SH-SY5Y (cell line): ENCODE measurements around the gene CACNG5.

Source experiments
- GATA2 ChIP-seq: IDR thresholded peaks from 2 replicates; pipeline ENCODE4 v1.6.1; 2011; ENCODE audit warnings: mild to moderate bottlenecking, low read depth, low read length
- GATA3 ChIP-seq: IDR thresholded peaks from 2 replicates; pipeline ENCODE4 v1.6.1; 2011; ENCODE audit warnings: low read depth, mild to moderate bottlenecking, low read length, moderate library complexity

Gene CACNG5

GRCh38 chr17:66834919-66835454 is at the start of gene CACNG5:
Gene CACNG5 (plus strand): TSS chr17:66835117. CDS start chr17:66877333, 42,216 bp downstream.
- TF ChIP-seq GATA2 (no peak), GATA3 (no peak)

GRCh38 chr17:66786107-66786506 is 48.8 kb upstream of the CACNG5 start:
- no peak for TF ChIP-seq GATA3
- no peak for TF ChIP-seq GATA2

- TF ChIP-seq GATA3 (no peak), GATA2 (no peak)
Observed at GRCh38 chr17:66787914-66788313, 47.0 kb upstream of the CACNG5 start.

- TF ChIP-seq GATA3 (no peak), GATA2 (no peak)
Observed at GRCh38 chr17:66789093-66789492, 45.8 kb upstream of the CACNG5 start.

- TF ChIP-seq GATA3 (no peak), GATA2 (no peak)
Observed at GRCh38 chr17:66789961-66790437, 44.9 kb upstream of the CACNG5 start.

GRCh38 chr17:66790501-66791061 is 44.3 kb upstream of the CACNG5 start:
- no peak for TF ChIP-seq GATA3
- TF ChIP-seq GATA2 = no peak

GRCh38 chr17:66791347-66791746 is 43.6 kb upstream of the CACNG5 start:
- no peak for TF ChIP-seq GATA2
- no peak for TF ChIP-seq GATA3

- no peak for TF ChIP-seq GATA2
- no peak for TF ChIP-seq GATA3
Observed at GRCh38 chr17:66793814-66794213, 41.1 kb upstream of the CACNG5 start.

- TF ChIP-seq GATA3 (no peak), GATA2 (no peak)
Observed at GRCh38 chr17:66795486-66795885, 39.4 kb upstream of the CACNG5 start.

- TF ChIP-seq GATA2 (no peak), GATA3 (no peak)
Observed at GRCh38 chr17:66799849-66800537, 34.9 kb upstream of the CACNG5 start.

- TF ChIP-seq GATA2 = no peak
- no peak for TF ChIP-seq GATA3
Observed at GRCh38 chr17:66803474-66803951, 31.4 kb upstream of the CACNG5 start.

GRCh38 chr17:66805567-66805966 is 29.4 kb upstream of the CACNG5 start:
- TF ChIP-seq GATA2 (no peak), GATA3 (no peak)

GRCh38 chr17:66807182-66807581 is 27.7 kb upstream of the CACNG5 start:
- no peak for TF ChIP-seq GATA3
- TF ChIP-seq GATA2 = no peak

- no peak for TF ChIP-seq GATA2
- no peak for TF ChIP-seq GATA3
Observed at GRCh38 chr17:66809408-66809807, 25.5 kb upstream of the CACNG5 start.

- TF ChIP-seq GATA2 = no peak
- no peak for TF ChIP-seq GATA3
Observed at GRCh38 chr17:66810951-66811682, 23.8 kb upstream of the CACNG5 start.
